GM18499 (cell line): ENCODE results near the gene FARSA.
"Not testable (repeated sequence)": the region's sequence is repeated elsewhere in the genome, so short reads cannot be mapped to it uniquely, and the experiment has no call there.

ENCODE experiments used
- ATAC-seq: cut with Tn5 transposase; IDR thresholded peaks from one replicate; pipeline ENCODE4 v1.9.1; 2021; ENCODE audit warnings: moderate number of reproducible peaks; ENCODE audit not compliant: insufficient read depth, unreplicated experiment

Gene FARSA

DNA sequence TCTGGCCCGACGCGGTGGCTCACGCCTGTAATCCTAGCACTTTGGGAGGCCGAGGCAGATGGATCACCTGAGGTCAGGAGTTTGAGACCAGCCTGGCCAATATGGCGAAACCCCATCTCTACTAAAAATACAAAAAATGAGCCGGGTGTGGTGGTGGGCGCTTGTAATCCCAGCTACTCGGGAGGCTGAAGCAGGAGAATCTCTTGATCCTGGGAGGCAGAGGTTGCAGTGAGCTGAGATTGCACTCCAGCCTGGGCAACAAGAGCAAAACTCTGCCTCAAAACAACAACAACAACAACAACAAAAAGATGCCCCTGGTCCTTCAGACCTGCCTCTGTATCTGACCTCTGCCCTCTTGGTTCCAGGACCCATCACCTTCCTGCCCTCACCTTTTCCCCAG lies 22.1 kb upstream of the FARSA start:
- ATAC-seq, result not testable (repeated sequence)

DNA sequence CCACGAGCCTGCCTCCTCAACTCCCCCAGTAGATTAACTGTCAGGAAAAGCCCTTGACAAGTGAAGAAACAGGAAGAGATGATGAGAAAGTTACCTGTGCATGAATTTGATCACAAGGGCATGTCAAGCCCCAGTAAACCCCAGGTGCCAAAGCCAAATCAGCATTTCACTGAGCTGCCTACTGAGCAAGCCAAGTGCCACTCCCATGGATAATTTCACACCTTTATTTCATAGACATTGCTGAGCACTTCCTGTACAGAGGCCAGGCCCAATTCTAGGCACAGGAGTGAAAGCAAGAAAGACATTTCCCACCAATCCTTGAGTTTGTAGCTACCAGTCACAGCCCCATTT lies 21.1 kb upstream of the FARSA start:
- ATAC-seq, result no peak

DNA sequence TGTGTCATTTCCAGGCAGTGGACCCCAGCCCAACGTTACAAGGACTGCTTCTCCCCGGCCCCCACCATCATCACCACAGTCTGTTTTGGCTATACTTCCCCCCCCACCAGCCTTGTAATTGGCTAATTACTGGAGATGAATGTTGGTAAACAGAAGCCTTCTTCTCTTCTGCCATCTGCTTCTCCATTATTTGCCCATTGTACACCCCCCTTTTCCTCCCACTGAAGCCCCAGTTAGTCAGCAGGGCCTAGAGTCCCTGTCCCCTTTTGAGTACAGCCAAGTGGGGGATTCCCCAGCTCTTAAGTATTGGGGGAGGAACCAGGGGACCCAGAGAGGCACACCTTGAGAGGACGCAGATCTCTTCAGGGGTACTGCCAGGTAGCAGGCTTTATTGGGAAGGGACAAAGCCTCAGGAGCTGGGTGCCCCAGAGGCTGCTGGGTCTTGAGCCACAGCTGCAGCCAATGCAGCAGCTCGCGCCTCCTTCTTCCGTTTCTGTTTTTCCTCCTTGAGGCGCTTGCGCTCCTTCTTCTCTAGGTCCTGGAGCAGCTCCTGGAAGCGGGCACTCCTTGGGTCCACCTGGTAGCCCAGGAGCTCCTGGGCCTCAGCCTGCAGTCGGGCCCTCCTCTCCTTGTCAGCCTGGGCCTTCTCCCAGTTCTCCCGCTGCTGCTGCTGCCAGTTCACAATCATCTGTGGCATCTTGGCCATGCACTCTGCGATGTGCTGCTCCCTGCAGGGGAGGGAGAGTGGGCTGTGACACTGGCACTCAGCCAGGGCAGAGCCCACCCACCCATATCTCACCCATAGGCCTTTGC lies 20.5 kb upstream of the FARSA start:
- ATAC-seq, result no peak

DNA sequence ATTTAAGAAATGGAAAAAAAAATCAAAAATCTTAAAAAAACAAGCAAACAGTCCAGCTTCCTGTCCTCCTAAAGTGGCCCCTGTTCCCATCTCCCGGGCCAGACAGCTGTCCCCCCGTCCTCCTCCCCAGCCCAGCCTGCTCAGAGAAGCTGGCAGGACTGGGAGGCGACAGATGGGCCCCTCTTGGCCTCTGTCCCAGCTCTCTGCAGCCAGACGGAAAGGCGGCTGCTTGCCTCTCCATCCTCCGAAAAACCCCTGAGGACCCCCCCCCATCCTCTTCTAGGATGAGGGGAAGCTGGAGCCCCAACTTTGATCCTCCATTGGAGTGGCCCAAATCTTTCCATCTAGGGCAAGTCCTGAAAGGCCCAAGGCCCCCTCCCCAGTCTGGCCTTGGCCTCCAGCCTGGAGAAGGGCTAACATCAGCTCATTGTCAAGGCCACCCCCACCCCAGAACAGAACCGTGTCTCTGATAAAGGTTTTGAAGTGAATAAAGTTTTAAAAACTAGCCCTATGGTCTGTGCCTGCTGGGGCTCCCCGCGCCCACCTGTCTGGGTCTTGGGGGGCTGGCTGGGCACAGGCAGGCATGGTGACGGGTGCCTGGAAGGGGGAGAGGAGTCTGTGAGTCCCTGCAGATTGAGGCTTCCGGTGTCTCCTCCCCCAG lies 19.8 kb upstream of the FARSA start:
- no peak for ATAC-seq

DNA sequence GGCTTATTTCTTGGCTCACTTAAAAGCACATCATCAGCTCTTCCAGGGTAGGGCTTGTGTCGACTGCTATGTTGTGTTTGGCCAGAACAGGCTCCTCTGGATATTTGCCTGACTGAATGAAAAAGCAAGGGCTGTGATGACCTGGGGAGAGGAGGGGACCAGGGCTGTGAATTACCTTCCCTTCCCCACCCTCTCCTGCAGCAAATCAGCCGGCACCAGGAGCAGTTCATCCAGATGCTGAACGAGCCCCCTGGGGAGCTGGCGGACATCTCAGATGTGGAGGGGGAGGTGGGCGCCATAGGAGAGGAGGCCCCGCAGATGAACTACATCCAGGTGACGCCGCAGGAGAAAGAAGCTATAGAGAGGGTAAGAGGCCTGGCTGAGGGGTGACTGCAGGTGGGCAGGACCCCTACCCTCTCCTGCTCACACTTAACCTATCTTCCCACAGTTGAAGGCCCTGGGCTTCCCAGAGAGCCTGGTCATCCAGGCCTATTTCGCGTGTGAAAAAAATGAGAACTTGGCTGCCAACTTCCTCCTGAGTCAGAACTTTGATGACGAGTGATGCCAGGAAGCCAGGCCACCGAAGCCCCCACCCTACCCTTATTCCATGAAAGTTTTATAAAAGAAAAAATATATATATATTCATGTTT lies 19.1 kb upstream of the FARSA start:
- no peak for ATAC-seq

DNA sequence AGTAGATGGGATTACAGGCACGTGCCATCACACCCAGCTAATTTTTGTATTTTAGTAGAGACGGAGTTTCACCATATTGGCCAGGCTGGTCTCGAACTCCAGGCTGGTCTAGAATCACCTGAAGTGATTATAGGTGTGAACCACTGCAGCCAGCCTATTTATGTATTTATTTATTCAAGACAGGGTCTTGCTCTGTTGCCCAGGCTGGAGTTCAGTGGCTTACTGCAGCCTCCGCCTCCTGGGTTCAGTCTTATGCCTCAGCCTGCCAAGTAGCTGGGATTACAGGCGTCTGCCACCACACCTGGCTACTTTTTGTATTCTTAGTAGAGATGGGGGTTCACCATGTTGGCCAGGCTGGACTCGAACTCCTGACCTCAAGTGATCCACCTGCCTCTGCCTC lies 18.5 kb upstream of the FARSA start:
- ATAC-seq, result not testable (repeated sequence)

DNA sequence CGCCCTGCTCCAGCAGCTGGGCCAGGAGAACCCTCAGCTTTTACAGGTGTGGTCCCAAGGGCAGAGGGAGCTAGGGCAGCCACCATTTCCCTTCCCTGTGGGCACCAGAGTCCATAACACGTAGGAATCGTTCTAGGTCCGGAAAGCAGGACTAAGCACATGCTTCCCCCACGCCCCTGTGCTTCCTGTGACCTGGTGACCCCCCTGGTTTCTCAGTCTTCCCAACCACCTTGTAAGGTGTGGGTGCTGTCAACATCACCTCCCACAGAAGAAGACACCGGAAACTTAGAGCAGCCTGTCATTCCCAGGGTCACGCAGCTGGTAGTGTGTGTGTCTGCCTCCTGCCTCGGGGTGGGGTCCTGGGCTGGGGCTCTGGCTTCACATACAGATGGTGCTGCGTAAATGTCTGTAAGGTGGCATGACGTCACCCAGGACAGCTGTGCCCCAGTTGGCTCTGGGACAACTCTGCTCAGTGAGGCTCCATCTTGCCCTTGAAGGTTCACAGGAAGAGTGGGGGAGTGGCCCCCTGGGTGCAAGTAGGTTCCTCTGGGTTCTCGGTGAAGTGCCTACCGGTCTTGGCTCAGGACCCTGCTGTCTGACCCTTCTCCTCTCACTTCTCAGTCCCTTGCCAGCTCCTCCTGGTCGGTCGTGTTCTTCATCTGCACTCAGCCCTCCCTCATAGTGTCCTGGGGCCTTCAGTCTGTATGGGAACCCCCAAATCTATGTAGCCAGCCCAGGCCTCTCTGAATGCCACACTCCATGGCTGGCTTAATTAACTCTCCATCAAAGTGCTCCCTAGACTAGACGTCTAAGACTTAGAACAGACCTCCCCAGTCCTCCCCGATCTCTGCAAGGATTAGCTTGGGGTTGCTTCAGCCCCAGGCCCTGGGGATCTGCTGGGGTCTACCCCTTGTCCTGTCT lies 16.1 kb upstream of the FARSA start:
- ATAC-seq, result no peak

DNA sequence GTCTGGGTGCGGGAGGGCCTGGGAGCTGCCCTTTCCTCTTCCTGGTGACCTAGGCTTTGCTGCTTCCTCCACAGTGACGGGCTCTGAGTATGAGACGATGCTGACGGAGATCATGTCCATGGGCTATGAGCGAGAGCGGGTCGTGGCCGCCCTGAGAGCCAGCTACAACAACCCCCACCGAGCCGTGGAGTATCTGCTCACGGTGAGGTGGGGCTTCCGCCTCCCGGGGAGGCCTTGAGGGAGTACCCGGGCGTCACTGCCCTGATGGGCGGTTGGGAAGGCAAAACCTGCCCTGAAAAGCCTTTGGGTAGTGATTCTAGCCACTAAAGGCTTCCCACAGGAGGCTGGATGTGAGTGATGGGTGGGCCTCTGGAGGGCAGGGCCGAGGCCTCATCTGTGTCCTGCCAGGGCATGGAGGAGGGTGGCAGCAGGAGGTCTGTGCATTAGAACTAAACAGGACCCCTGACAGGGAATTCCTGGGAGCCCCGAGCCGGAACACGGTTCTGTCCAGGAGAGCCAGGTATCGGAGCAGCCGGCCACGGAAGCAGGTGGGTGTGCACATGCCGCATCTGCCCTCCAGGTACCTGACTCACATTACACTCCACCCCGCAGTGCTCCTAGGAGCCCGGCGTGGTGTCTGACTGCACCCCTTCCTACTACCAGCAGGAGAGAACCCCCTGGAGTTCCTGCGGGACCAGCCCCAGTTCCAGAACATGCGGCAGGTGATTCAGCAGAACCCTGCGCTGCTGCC lies 15.3 kb upstream of the FARSA start:
- no peak for ATAC-seq

DNA sequence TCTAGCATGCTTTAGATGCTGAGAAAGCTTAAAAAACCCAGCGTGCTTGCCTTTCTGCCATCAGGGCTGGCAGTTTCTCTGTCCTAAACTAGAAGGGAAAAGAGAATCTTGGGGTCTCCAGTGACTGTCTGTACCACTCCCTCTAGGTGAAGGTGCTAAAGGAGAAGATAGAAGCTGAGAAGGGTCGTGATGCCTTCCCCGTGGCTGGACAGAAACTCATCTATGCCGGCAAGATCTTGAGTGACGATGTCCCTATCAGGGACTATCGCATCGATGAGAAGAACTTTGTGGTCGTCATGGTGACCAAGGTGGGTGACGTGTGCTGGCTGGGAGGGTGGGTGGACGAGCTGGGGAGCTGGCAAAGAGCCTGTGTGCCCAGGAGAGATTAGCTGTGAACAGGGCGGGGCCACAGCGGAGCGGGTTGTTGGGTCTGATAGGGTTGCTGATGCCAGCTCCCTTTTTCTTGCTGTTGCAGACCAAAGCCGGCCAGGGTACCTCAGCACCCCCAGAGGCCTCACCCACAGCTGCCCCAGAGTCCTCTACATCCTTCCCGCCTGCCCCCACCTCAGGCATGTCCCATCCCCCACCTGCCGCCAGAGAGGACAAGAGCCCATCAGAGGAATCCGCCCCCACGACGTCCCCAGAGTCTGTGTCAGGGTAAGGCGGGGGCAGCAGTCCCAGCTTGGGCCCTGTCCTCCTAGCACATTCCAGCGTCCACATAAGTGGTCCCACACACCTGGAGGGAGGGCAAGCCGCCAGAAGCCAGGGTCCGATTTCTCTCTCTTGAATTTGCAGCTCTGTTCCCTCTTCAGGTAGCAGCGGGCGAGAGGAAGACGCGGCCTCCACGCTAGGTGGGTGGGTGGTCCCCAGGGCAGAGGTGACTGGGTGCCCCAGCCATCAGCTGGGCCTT lies 14.4 kb upstream of the FARSA start:
- ATAC-seq, result no peak

DNA sequence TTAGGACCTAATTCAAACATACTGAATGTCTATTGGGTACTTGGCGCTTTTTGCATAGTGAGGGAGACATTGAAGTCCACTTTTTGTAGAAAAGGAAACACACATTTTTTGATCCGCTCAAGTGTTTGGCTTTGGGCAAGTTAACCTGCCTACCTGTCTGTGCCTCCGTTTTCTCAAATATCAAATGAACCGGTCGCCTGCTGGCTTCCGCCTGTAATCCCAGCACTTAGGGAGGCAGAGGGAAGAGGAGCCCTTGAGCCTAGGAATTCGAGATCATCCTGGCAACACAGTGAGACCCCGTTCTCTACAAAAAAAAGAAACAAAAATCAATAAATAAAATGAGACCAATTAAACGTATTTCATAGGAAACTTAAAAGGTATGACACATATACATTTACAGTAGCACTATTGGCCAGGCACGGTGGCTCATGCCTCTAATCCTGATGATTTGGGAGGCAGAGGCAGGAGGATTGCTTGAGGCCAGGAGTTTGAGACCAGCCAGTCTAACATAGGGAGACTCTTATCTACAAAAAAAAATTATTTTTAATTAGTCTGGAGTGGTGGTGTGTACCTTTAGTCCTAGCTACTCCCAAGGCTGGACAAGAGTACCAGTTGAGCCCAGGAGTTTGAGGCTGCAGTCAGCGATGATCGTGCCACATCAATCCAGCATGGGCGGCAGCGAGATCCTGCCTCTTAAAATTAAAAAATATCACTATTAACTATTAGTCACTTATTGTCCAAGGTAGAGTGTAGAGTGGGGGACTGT lies 13.4 kb upstream of the FARSA start:
- no peak for ATAC-seq

DNA sequence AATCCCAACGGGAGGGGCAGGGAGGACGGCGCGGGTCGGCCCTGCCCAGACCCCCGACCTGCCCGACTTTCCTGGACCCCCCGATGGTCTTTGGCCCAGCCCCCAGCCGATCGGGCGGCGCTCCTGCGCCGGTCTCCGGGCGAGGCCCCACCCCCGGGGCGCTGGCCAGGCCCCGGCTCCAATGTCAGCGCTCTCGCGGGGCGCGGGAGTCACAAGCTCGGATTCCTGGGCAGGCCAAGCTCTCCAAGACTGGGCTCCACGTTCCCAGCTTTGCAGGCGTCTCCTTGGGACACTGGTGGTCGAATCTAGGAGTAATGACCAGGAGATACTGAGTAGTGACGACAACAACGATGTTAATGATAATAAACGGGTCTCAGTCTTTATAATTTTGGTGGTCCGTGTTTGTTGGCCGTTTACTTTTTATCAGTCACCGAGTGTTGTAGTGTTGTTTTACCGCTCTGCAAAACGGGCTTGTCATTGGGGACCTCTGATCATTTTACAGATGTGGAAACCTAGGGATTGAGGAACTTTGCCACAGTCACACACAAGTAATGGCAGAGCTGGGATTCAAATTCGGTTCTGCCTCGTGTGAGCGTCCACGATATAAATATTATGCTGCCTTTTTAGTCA lies 12.7 kb upstream of the FARSA start:
- ATAC-seq, result no peak

DNA sequence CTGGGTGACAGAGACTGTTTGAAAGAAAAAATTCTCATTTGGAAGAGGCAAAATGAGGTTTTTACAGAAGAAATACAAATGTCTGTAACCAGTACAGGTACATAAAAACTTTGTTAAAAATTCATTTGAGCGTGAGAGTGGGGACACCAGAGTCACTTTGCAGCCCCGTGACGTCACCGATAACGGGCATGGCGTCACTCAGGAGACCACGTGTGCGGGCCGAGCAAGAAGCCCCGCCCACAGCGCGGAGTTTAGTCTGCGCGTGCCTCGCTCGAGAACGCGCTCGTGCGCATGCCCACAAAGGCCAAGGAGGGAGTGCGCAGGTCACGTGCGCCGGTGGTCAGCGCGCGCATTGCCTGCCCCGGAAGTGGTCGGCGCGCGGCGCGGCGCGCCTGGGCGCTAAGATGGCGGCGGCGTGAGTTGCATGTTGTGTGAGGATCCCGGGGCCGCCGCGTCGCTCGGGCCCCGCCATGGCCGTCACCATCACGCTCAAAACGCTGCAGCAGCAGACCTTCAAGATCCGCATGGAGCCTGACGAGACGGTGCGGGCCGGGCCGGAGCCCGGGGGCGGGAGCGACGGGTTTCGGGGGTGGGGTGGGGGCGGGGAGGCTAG lies 12.1 kb upstream of the FARSA start, which contains the start of gene RAD23A:
TSS of gene RAD23A (plus strand) at position 384 of the 613 bp plus-strand sequence. CDS start at position 471, 87 bp downstream.
- peak; percentile 57 for ATAC-seq

DNA sequence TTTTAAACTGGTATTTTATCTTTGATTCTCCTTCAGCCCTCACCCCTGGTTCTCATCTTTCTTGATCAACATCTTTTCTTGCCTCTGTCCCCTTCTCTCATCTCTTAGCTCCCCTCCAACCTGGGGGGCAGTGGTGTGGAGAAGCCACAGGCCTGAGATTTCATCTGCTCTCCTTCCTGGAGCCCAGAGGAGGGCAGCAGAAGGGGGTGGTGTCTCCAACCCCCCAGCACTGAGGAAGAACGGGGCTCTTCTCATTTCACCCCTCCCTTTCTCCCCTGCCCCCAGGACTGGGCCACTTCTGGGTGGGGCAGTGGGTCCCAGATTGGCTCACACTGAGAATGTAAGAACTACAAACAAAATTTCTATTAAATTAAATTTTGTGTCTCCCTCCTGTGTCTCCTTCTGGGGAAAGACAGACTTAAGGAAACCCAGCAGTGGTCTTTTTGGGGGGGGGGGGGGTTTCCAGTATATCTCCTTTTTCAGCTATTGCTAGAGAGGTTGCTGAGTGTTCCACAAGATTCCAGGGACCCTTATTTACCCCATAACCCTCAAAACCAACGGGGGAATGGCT lies 10.7 kb upstream of the FARSA start:
- ATAC-seq, result no peak

DNA sequence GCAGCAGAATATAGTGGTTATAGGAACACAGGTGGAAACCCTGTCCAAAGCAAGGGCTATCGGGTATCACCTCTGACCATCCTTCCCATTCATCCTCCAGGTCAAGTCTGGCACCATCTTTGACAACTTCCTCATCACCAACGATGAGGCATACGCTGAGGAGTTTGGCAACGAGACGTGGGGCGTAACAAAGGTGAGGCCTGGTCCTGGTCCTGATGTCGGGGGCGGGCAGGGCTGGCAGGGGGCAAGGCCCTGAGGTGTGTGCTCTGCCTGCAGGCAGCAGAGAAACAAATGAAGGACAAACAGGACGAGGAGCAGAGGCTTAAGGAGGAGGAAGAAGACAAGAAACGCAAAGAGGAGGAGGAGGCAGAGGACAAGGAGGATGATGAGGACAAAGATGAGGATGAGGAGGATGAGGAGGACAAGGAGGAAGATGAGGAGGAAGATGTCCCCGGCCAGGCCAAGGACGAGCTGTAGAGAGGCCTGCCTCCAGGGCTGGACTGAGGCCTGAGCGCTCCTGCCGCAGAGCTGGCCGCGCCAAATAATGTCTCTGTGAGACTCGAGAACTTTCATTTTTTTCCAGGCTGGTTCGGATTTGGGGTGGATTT lies 10.0 kb upstream of the FARSA start:
- no peak for ATAC-seq

DNA sequence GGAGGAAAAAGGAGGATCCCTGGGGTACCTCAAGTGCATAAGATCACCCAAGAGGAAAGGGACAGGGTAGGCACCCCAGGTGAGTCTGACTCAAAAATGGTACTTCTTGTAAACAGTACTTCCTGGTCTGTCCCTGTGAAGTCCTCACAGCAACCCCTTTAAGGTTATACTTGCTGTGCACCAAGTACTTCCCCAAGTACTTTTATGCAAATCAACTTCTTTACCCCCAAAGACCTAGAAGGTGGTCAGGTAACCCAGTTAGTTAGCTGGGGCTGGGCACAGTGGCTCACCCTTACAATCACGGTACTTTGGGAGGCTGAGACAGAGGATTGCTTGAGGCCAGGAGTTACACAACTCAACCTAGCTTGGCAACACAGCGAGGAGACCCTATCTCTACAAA lies 7.4 kb upstream of the FARSA start:
- ATAC-seq, result no peak

DNA sequence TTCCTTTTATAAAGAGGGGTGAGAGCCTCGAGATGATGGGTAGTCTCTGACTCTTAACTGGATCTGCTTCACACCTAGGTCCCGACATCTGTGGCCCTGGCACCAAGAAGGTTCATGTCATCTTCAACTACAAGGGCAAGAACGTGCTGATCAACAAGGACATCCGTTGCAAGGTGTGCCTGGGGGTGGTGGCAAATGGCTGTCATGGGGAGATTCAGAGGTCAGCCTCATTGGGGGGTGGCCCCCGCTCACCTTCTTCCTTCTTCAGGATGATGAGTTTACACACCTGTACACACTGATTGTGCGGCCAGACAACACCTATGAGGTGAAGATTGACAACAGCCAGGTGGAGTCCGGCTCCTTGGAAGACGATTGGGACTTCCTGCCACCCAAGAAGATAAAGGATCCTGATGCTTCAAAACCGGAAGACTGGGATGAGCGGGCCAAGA lies 6.5 kb upstream of the FARSA start:
- no peak for ATAC-seq
